GM12878 (cell line): ENCODE measurements around the gene ANKRD36B.
"Not testable (repeated sequence)": the region's sequence is repeated elsewhere in the genome, so short reads cannot be mapped to it uniquely, and the experiment has no call there.

ENCODE experiments used
- CHD2 ChIP-seq: IDR thresholded peaks from 2 replicates; pipeline ENCODE4 v1.6.1; 2011; ENCODE audit warnings: low read depth, low read length, improper control_type of control experiment, borderline replicate concordance
- E2F4 ChIP-seq: IDR thresholded peaks from 2 replicates; pipeline ENCODE4 v1.6.1; 2012; ENCODE audit warnings: low read depth, low read length, improper control_type of control experiment
- E2F8 ChIP-seq: fragments of 450-650 bp; IDR thresholded peaks from 2 replicates; pipeline ENCODE4 v1.6.1; 2018; ENCODE audit warnings: mild to moderate bottlenecking, low read depth, moderate library complexity; ENCODE audit not compliant: partially characterized antibody
- EZH2 ChIP-seq: IDR thresholded peaks from 2 replicates; pipeline ENCODE4 v1.6.1; 2012; ENCODE audit warnings: low read depth, mild to moderate bottlenecking, control low read depth, inconsistent platforms, low read length, borderline replicate concordance; ENCODE audit not compliant: control insufficient read depth
- FOS ChIP-seq: IDR thresholded peaks from 3 replicates; pipeline ENCODE4 v1.6.1; 2011; ENCODE audit warnings: borderline replicate concordance; ENCODE audit not compliant: insufficient read length; ENCODE audit errors: extremely low read depth
- HCFC1 ChIP-seq: fragments of 150-350 bp; IDR thresholded peaks from 2 replicates; pipeline ENCODE4 v1.6.1; 2014; ENCODE audit warnings: low read length
- MYC ChIP-seq: IDR thresholded peaks from 2 replicates; pipeline ENCODE4 v1.6.1; 2011; ENCODE audit warnings: mild to moderate bottlenecking, low read length, moderate library complexity, inconsistent platforms; ENCODE audit not compliant: insufficient read depth, insufficient replicate concordance, insufficient read length, severe bottlenecking
- NFYB ChIP-seq: IDR thresholded peaks from 2 replicates; pipeline ENCODE4 v1.6.1; 2011; ENCODE audit warnings: low read depth, mild to moderate bottlenecking, low read length, improper control_type of control experiment, moderate library complexity; ENCODE audit not compliant: insufficient read depth
- NKRF ChIP-seq: fragments of 450-650 bp; conservative IDR thresholded peaks from 2 replicates; pipeline ENCODE4 v1.6.1; 2017; ENCODE audit warnings: mild to moderate bottlenecking, moderate library complexity
- POLR2A ChIP-seq: IDR thresholded peaks from 2 replicates; pipeline ENCODE4 v1.6.1; 2011; ENCODE audit warnings: low read depth, mild to moderate bottlenecking, low read length
- POLR2AphosphoS5 ChIP-seq: IDR thresholded peaks from 2 replicates; pipeline ENCODE4 v1.6.1; 2011; ENCODE audit warnings: mild to moderate bottlenecking, low read length, inconsistent platforms

- TF ChIP-seq EZH2, E2F4, POLR2AphosphoS5, FOS, MYC, NKRF, NFYB, POLR2A, HCFC1, E2F8, CHD2: not testable (repeated sequence)
Observed at GRCh38 chr2:97544911-97545310, 44.8 kb downstream of the ANKRD36B start.
